Measurements from ENCODE around the gene PGAP1. TPM values are rescaled to one million over a fixed set of nuclear protein-coding genes. Genes with fewer than 3 reads are reported as not detected.

PGAP1 gene
- total RNA-seq, 1 donor from 2014 or later = 11.0 TPM

DNA sequence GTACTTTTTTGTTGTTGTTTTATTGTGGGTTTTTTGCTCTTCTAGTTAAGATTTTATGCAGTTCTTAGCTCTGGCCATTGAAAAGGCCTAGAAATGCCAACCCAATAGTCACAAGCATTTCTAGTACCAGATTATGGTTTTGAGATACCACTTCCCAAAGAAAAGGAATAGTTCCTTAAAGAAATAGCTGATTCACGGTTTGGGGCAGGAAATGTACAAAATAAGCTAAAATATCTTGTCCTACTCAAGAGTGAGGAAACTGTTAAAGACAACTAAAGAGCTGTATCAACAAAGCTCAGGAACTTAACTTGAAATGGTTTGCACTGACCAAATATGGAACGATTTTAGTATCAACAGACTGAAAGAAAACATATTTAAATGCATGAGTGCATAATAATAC is 35.4 kb downstream of the PGAP1 start:
- no peak for DNase-seq (ENCODE audit: low read depth)

GRCh38 chr2:196887431-196887830 is 39.1 kb downstream of the PGAP1 start:
- DNase-seq (ENCODE audit: low read depth) = no peak

DNA sequence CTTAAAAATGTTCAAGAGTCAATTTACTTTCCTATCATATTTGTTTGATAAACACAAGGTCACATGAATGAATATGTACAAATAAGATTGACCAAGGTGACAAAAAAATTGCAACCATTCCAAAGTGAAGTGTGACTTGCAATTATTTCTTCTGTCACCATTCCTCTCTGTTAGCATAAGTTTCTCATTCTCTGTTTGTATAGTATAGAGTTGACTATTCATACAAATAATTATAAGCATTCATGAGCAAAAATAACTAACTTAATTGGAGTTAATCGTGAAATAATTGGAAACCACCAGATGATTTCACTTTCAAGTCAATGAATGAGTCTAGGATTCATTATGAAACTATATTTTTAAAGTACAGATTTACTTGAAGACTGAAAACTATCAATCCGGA is 42.1 kb downstream of the PGAP1 start:
- no peak for DNase-seq (ENCODE audit: low read depth)

GRCh38 chr2:196876364-196876763 is 50.1 kb downstream of the PGAP1 start:
- no peak for DNase-seq (ENCODE audit: low read depth)

- no peak for DNase-seq (ENCODE audit: low read depth)
Measured at GRCh38 chr2:196875414-196875813, 51.1 kb downstream of the PGAP1 start.

GRCh38 chr2:196873511-196873910 is 53.0 kb downstream of the PGAP1 start:
- DNase-seq (ENCODE audit: low read depth) = no peak

- no peak for DNase-seq (ENCODE audit: low read depth)
Measured at GRCh38 chr2:196854629-196855028, 71.9 kb downstream of the PGAP1 start.

GRCh38 chr2:196853301-196854087 is 73.0 kb downstream of the PGAP1 start:
- no peak for DNase-seq (ENCODE audit: low read depth)

- DNase-seq (ENCODE audit: low read depth) = no peak
Measured at GRCh38 chr2:196851088-196851487, 75.4 kb downstream of the PGAP1 start.

DNA sequence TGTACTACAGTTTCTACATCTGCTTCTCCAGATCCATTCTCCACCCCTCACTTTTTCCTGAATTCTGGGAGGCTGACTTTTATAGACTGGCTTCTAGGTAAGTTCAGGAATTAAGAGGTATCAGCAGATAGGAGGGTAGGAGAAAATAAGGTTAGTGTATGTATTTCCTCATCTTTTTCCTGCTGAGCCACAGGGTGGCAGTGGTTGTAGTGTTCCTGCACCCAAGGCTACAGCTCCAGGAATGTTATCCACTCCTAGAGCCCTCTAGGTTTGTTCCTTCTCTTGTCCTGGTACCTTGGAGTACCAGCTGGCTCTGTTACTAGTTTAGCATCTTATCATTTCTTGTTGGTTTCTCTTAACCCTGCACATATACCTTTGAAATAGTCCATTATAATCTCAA is 76.6 kb downstream of the PGAP1 start:
- DNase-seq (ENCODE audit: low read depth) = peak; percentile 56

GRCh38 chr2:196846295-196846694 is 80.2 kb downstream of the PGAP1 start:
- no peak for DNase-seq (ENCODE audit: low read depth)

DNA sequence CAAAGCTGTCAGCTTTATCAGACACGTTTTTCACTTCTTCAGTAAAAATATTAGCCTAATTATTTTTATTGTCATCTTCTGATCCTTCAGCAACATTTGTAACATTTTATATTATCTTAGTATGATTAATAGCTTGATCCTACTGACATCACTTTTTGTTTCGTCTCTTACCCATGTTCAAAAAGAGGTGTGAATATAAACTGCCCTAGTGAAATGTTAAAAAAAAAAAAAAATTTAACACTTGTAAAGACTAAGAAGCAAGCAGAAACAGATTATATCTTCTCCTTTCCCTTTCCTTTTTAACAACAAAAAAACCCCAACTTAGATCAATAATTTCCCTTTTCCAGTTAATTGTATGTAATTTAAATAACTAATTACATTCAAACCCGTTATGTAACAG is 81.1 kb downstream of the PGAP1 start:
- DNase-seq (ENCODE audit: low read depth) = no peak

- DNase-seq (ENCODE audit: low read depth) = peak; percentile 71
Measured at GRCh38 chr2:196840171-196840570, 86.3 kb downstream of the PGAP1 start.

GRCh38 chr2:196839574-196839973 is 86.9 kb downstream of the PGAP1 start:
- DNase-seq (ENCODE audit: low read depth) = no peak

DNA sequence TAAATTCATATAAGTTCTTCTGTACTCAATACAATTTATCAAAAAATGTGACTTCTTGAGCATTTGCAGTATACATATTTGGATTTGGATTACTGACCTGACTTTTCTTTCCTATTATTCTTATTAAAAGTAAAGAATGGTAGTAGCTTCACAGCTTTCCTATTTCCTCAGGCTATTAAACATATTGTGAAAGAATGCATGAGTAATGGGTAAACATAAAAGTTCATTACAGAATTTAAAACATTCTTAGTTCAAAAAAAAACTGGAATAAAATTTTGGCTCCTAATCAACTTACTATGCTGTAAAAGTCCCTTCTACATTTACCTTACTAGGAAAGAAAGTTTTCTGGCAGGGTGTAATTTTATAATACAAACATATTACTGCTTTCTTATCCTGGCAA is 90.1 kb downstream of the PGAP1 start:
- peak; percentile 75 for DNase-seq (ENCODE audit: low read depth)

DNA sequence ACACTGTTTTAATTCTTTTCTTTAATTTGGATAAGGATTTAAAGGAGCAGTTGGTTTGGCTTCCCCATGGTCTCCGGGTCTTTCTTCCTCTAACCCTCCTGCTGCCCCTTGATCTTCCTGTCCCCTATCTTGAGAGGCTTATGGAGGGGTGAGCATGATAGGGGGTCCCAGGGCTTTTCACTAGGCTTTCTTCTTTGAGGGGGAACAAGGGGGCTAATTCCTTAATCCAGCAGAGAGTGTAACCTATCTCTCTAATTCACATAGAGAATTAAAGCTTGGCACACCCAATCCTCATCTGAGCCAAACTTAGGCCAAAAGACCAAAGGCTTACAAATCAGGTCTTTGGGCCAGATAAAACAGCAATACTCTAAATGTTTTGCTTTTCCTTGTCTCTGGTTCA is 95.8 kb downstream of the PGAP1 start:
- no peak for DNase-seq (ENCODE audit: low read depth)

- no peak for DNase-seq (ENCODE audit: low read depth)
Measured at GRCh38 chr2:196827356-196827755, 99.2 kb downstream of the PGAP1 start.

DNA sequence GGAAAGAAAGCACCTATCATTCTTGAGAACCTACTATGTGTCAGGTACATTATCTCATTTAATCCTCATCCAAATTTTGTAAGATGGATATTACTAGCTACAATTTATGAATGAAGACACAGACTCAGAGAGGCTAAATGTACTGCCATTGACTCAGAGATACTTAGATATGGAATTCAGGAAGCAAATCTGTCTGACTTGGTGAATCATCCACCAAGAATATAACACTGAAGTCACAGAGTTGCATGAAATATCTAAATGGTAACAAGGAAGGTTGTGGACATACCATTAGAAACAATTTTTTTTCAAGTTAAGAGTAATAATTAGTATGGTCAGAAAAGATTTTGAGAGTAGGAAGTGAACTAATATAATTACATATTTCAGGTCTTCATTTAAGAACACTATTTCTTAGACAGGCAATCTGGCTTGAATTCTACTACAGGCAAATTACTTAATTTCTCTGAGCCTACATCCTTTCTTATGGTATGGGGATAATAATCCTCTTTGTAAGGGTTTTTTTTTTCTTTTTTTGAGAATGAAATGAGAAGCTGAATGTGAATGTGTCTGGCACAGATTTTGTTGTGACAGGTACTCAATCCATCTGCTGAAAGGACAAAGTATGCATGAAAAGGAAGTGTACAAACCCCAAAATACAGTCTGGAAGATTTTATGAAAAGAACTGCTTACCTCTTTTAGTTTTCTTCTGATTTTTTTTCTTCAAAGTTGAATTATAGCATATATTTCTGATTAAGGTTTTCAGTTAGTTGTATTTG is 102.6 kb downstream of the PGAP1 start:
- DNase-seq (ENCODE audit: low read depth) = peak; percentile 77

DNA sequence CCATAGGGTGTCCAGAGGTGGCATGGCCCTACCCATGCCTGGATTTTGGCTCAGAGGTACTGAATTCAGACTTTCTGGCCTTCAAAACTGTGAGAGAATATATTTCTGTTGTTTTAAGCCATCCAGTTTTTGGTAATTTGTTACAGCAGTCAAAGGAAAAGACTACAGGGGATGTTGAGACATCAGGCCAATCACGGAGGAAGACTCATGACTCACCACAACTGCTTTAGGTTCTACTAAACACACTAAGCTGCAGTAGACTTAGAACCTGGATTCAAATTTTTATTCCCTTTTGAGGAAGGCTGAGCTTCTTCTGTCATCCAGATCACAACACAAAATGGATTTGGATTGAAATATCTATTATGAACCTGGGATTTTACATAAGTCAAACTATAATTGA is 105.3 kb downstream of the PGAP1 start:
- DNase-seq (ENCODE audit: low read depth) = no peak

- DNase-seq (ENCODE audit: low read depth) = no peak
Measured at GRCh38 chr2:196809260-196809659, 117.2 kb downstream of the PGAP1 start, which contains the start of gene C2orf66. Gene C2orf66 (minus strand): TSS chr2:196809355. CDS start chr2:196809336, 19 bp downstream.

DNA sequence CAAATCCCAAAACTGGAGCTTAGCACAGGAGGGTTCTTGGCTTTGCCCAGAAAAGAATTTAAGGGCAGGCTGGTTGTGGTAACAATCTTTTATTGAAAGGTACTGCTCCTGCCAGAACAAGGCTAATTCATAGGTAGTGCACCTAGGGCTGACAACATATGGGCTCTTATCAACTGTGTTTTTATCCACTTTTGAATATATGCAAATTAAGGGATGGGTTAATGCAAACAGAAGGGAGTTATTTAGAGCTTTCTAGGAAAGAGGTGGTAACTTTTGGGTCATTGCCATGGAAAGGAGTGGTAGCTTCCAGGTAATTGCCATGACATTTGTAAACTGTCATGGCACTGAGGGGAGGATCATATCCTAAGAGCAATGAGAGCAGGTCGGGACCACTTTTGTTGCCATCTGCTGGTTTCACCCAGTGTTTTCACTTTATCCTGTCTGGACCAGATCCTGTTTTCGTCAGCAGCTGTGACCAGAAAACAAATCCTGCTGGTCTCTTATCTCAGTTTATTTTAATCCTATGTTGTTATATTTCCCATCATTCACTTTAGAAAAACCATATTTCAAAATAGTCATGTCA is 118.3 kb downstream of the PGAP1 start:
- no peak for DNase-seq (ENCODE audit: low read depth)

- no peak for DNase-seq (ENCODE audit: low read depth)
Measured at GRCh38 chr2:196804381-196804780, 122.1 kb downstream of the PGAP1 start.

DNA sequence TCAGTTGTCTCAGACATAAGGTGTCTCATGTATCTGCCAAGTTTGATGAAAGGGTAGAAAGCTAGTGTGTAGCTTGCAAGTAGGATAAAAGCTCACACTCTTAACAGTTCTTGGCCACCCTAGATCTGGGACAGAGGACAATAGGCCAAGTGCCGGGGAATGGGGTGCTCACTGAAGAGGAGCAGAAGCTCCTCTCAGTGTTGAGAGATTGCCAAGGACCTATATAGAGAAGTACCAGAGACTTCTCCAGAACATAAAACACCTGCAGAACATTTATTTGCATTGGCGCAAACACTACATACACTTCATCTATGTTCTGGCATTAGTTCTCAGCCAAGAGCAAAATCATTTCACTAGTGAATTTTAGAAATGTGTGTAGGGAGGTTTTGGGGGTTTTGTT is 124.1 kb downstream of the PGAP1 start:
- DNase-seq (ENCODE audit: low read depth) = no peak

Measured in renal cortical epithelial cell (primary cell).